ENCODE results near the gene ERC2.

The ERC2 gene

GRCh38 chr3:55471084-55471483 lies 997.2 kb downstream of the ERC2 start:
- no peak overlapping the region for H3K27ac ChIP-seq (ENCODE audit: low read length)
- no peak overlapping the region for H3K4me3 ChIP-seq (ENCODE audit: low read length)
- H3K4me1 ChIP-seq (ENCODE audit: control insufficient read depth, low read depth, low read length) = no peaks in the 10 kb centered on the region
- no peak overlapping the region for H3K9ac ChIP-seq (ENCODE audit: low read length)
- peaks cover 15% of the 10 kb centered on the region for H3K27me3 ChIP-seq (ENCODE audit: control insufficient read depth, insufficient read depth, low read length)
- no peaks in the 10 kb centered on the region for H3K9me3 ChIP-seq (ENCODE audit: control insufficient read depth, low read depth, low read length)
- no peaks in the 10 kb centered on the region for H3K36me3 ChIP-seq (ENCODE audit: control insufficient read depth, low read depth, low read length)

- Histone ChIP-seq H3K9ac (ENCODE audit: low read length) (no peak overlapping the region), H3K4me3 (ENCODE audit: low read length) (no peak overlapping the region), H3K27me3 (ENCODE audit: control insufficient read depth, insufficient read depth, low read length) (peaks cover 15% of the 10 kb centered on the region), H3K9me3 (ENCODE audit: control insufficient read depth, low read depth, low read length) (no peaks in the 10 kb centered on the region), H3K36me3 (ENCODE audit: control insufficient read depth, low read depth, low read length) (no peaks in the 10 kb centered on the region), H3K4me1 (ENCODE audit: control insufficient read depth, low read depth, low read length) (no peaks in the 10 kb centered on the region), H3K27ac (ENCODE audit: low read length) (no peak overlapping the region)
Measured at GRCh38 chr3:55469957-55470526, 998.2 kb downstream of the ERC2 start.

- Histone ChIP-seq H3K9me3 (ENCODE audit: control insufficient read depth, low read depth, low read length) (no peaks in the 10 kb centered on the region), H3K9ac (ENCODE audit: low read length) (no peak overlapping the region), H3K36me3 (ENCODE audit: control insufficient read depth, low read depth, low read length) (no peaks in the 10 kb centered on the region), H3K4me1 (ENCODE audit: control insufficient read depth, low read depth, low read length) (no peaks in the 10 kb centered on the region), H3K4me3 (ENCODE audit: low read length) (no peak overlapping the region), H3K27ac (ENCODE audit: low read length) (no peak overlapping the region), H3K27me3 (ENCODE audit: control insufficient read depth, insufficient read depth, low read length) (peaks cover 5% of the 10 kb centered on the region)
Measured at GRCh38 chr3:55468251-55468650, 1000.0 kb downstream of the ERC2 start.

GRCh38 chr3:55467099-55467498 lies 1001.2 kb downstream of the ERC2 start:
- Histone ChIP-seq H3K27me3 (ENCODE audit: control insufficient read depth, insufficient read depth, low read length) (no peaks in the 10 kb centered on the region), H3K27ac (ENCODE audit: low read length) (no peak overlapping the region), H3K9me3 (ENCODE audit: control insufficient read depth, low read depth, low read length) (no peaks in the 10 kb centered on the region), H3K9ac (ENCODE audit: low read length) (no peak overlapping the region), H3K4me3 (ENCODE audit: low read length) (no peak overlapping the region), H3K4me1 (ENCODE audit: control insufficient read depth, low read depth, low read length) (no peaks in the 10 kb centered on the region), H3K36me3 (ENCODE audit: control insufficient read depth, low read depth, low read length) (no peaks in the 10 kb centered on the region)

GRCh38 chr3:55466526-55466925 lies 1001.7 kb downstream of the ERC2 start:
- Histone ChIP-seq H3K27me3 (ENCODE audit: control insufficient read depth, insufficient read depth, low read length) (no peaks in the 10 kb centered on the region), H3K27ac (ENCODE audit: low read length) (no peak overlapping the region), H3K9me3 (ENCODE audit: control insufficient read depth, low read depth, low read length) (no peaks in the 10 kb centered on the region), H3K9ac (ENCODE audit: low read length) (no peak overlapping the region), H3K36me3 (ENCODE audit: control insufficient read depth, low read depth, low read length) (no peaks in the 10 kb centered on the region), H3K4me3 (ENCODE audit: low read length) (no peak overlapping the region), H3K4me1 (ENCODE audit: control insufficient read depth, low read depth, low read length) (no peaks in the 10 kb centered on the region)

GRCh38 chr3:55461896-55462295 lies 1006.4 kb downstream of the ERC2 start:
- Histone ChIP-seq H3K4me1 (ENCODE audit: control insufficient read depth, low read depth, low read length) (no peaks in the 10 kb centered on the region), H3K4me3 (ENCODE audit: low read length) (no peak overlapping the region), H3K9ac (ENCODE audit: low read length) (no peak overlapping the region), H3K27ac (ENCODE audit: low read length) (no peak overlapping the region), H3K36me3 (ENCODE audit: control insufficient read depth, low read depth, low read length) (no peaks in the 10 kb centered on the region), H3K27me3 (ENCODE audit: control insufficient read depth, insufficient read depth, low read length) (no peaks in the 10 kb centered on the region), H3K9me3 (ENCODE audit: control insufficient read depth, low read depth, low read length) (no peaks in the 10 kb centered on the region)

GRCh38 chr3:55459838-55460237 lies 1008.4 kb downstream of the ERC2 start:
- Histone ChIP-seq H3K27me3 (ENCODE audit: control insufficient read depth, insufficient read depth, low read length) (no peaks in the 10 kb centered on the region), H3K4me1 (ENCODE audit: control insufficient read depth, low read depth, low read length) (no peaks in the 10 kb centered on the region), H3K4me3 (ENCODE audit: low read length) (no peak overlapping the region), H3K9me3 (ENCODE audit: control insufficient read depth, low read depth, low read length) (no peaks in the 10 kb centered on the region), H3K27ac (ENCODE audit: low read length) (no peak overlapping the region), H3K9ac (ENCODE audit: low read length) (no peak overlapping the region), H3K36me3 (ENCODE audit: control insufficient read depth, low read depth, low read length) (no peaks in the 10 kb centered on the region)

Measured in iPS-18a (cell line).